SHP77 (cell line): ENCODE measurements around the gene BCAS3.
"Not testable (repeated sequence)": the region's sequence is repeated elsewhere in the genome, so short reads cannot be mapped to it uniquely, and the experiment has no call there.

ENCODE experiments used
- DNase-seq, 2 experiments: peaks; one replicate each; lab custom pipeline; 2025; lab: John Stamatoyannopoulos, UW

BCAS3 gene

GRCh38 chr17:61127960-61128359 lies 450.3 kb downstream of the BCAS3 start:
- no peak for DNase-seq

- DNase-seq: no peak
Observed at GRCh38 chr17:61128661-61129115, 451.0 kb downstream of the BCAS3 start.

- DNase-seq: no peak
Observed at GRCh38 chr17:61129267-61130254, 451.9 kb downstream of the BCAS3 start.

GRCh38 chr17:61130330-61130729 lies 452.7 kb downstream of the BCAS3 start:
- no peak for DNase-seq

- DNase-seq: no peak
Observed at GRCh38 chr17:61131585-61131984, 453.9 kb downstream of the BCAS3 start.

- DNase-seq: no peak
Observed at GRCh38 chr17:61132524-61132923, 454.9 kb downstream of the BCAS3 start.

- no peak for DNase-seq
Observed at GRCh38 chr17:61133853-61134252, 456.2 kb downstream of the BCAS3 start.

GRCh38 chr17:61134551-61135235 lies 457.0 kb downstream of the BCAS3 start:
- no peak for DNase-seq

GRCh38 chr17:61135782-61136181 lies 458.1 kb downstream of the BCAS3 start:
- DNase-seq: no peak

GRCh38 chr17:61136296-61136695 lies 458.6 kb downstream of the BCAS3 start:
- no peak for DNase-seq

- DNase-seq: no peak
Observed at GRCh38 chr17:61139219-61139618, 461.6 kb downstream of the BCAS3 start.

- DNase-seq: no peak
Observed at GRCh38 chr17:61140081-61140786, 462.6 kb downstream of the BCAS3 start.

GRCh38 chr17:61143026-61143425 lies 465.4 kb downstream of the BCAS3 start:
- no peak for DNase-seq

GRCh38 chr17:61144137-61144536 lies 466.5 kb downstream of the BCAS3 start:
- DNase-seq: no peak

GRCh38 chr17:61144617-61145564 lies 467.2 kb downstream of the BCAS3 start:
- no peak for DNase-seq

GRCh38 chr17:61146833-61147232 lies 469.2 kb downstream of the BCAS3 start:
- not testable (repeated sequence) for DNase-seq

GRCh38 chr17:61149106-61149825 lies 471.6 kb downstream of the BCAS3 start:
- no peak for DNase-seq

GRCh38 chr17:61149862-61150362 lies 472.3 kb downstream of the BCAS3 start:
- no peak for DNase-seq

- DNase-seq: no peak
Observed at GRCh38 chr17:61150686-61151299, 473.1 kb downstream of the BCAS3 start.

GRCh38 chr17:61152898-61153297 lies 475.2 kb downstream of the BCAS3 start:
- peak in 1 of 2 experiments; percentile 4 for DNase-seq
